GM23248 (cell line): ENCODE data around the gene HOXA5. TPM values are rescaled to one million over a fixed set of nuclear protein-coding genes. Genes with fewer than 3 reads are reported as not detected.
A peak's percentile ranks its signal among the peaks of the same experiment; 100 is the strongest.

ENCODE experiments used
- DNase-seq: peaks from one replicate; pipeline ENCODE4 v3.0.0-alpha.2; 2015
- H2AFZ ChIP-seq: fragments of 200-600 bp; sonication (generic); 2 replicates; pipeline ENCODE4 v1.6.1; 2016; ENCODE audit warnings: antibody characterized with exemption
- H3F3A ChIP-seq: fragments of 200-600 bp; sonication (generic); 2 replicates; pipeline ENCODE4 v1.6.1; 2016; ENCODE audit warnings: mild to moderate bottlenecking, antibody characterized with exemption, mixed run types; ENCODE audit not compliant: insufficient read depth
- H3K27ac ChIP-seq: fragments of 200-600 bp; sonication (generic); 2 replicates; pipeline ENCODE4 v1.5.1; 2016; ENCODE audit warnings: mild to moderate bottlenecking
- H3K27me3 ChIP-seq: fragments of 200-600 bp; sonication (generic); replicated peaks from 2 replicates; pipeline ENCODE4 v1.6.1; 2016; ENCODE audit warnings: mild to moderate bottlenecking; ENCODE audit not compliant: insufficient read depth
- H3K36me3 ChIP-seq: fragments of 200-600 bp; sonication (generic); 2 replicates; pipeline ENCODE4 v1.6.1; 2016; ENCODE audit warnings: low read depth, mild to moderate bottlenecking
- H3K4me1 ChIP-seq: fragments of 200-600 bp; sonication (generic); 2 replicates; pipeline ENCODE4 v1.6.1; 2016; ENCODE audit warnings: mild to moderate bottlenecking; ENCODE audit not compliant: insufficient read depth
- H3K4me2 ChIP-seq: fragments of 200-600 bp; sonication (generic); one replicate; pipeline ENCODE4 v1.6.1; 2016; ENCODE audit warnings: mild to moderate bottlenecking; ENCODE audit not compliant: unreplicated experiment
- H3K4me3 ChIP-seq: fragments of 200-600 bp; sonication (generic); 2 replicates; pipeline ENCODE4 v1.5.1; 2016; ENCODE audit warnings: mild to moderate bottlenecking
- H3K79me2 ChIP-seq: fragments of 200-600 bp; sonication (generic); 2 replicates; pipeline ENCODE4 v1.6.1; 2016; ENCODE audit warnings: mild to moderate bottlenecking; ENCODE audit not compliant: insufficient read depth
- H3K9ac ChIP-seq: fragments of 200-600 bp; sonication (generic); 2 replicates; pipeline ENCODE4 v1.6.1; 2016; ENCODE audit warnings: mild to moderate bottlenecking
- H3K9me2 ChIP-seq: fragments of 200-600 bp; sonication (generic); 2 replicates; pipeline ENCODE4 v1.6.1; 2016; ENCODE audit warnings: mixed run types, mild to moderate bottlenecking, moderate library complexity; ENCODE audit not compliant: insufficient read depth
- H3K9me3 ChIP-seq: fragments of 200-600 bp; sonication (generic); one replicate; pipeline ENCODE4 v1.6.1; 2017; ENCODE audit warnings: low read depth
- H4K20me1 ChIP-seq: fragments of 200-600 bp; sonication (generic); 2 replicates; pipeline ENCODE4 v1.6.0; 2016; ENCODE audit not compliant: insufficient read depth
- EZH2 ChIP-seq: fragments of 200-600 bp; sonication (generic); IDR thresholded peaks from 2 replicates; pipeline ENCODE4 v1.6.1; 2018; ENCODE audit warnings: antibody characterized with exemption, mild to moderate bottlenecking; ENCODE audit not compliant: insufficient read depth, poor library complexity, severe bottlenecking
- EZH2phosphoT487 ChIP-seq: fragments of 200-600 bp; sonication (generic); IDR thresholded peaks from 2 replicates; pipeline ENCODE4 v1.6.1; 2018; ENCODE audit warnings: antibody characterized with exemption, moderate library complexity, mild to moderate bottlenecking, low read depth; ENCODE audit not compliant: insufficient read depth
- WGBS, 2 experiments: methylation state at CpG; one replicate each; pipeline ENCODE4 v1.1.6; 2015 to 2017; ENCODE audit warnings: low lambda C conversion rate in 2 of 2, low coverage in 1 of 2; ENCODE audit errors: missing lambda C conversion rate in 2 of 2; 5-methylcytosine and 5-hydroxymethylcytosine counted together
- in situ Hi-C: fragments of 300-500 bp; cut with MboI; formaldehyde crosslinking; loops from 2 replicates; pipeline ENCODE4 v1.15.0; 2020
- polyA plus RNA-seq: library from polyadenylated mRNA; unstranded; fragments of >200 nt; fragmentation: Nextera tagmentation; extraction: Ambion mirVana; gene quantifications from 2 replicates; pipeline ENCODE4 v1.2.1, GENCODE V29; 2016
- total RNA-seq: library from RNA; depleted of rRNA; stranded (reverse); fragments of >200 nt; shearing (Covaris generic); gene quantifications from 2 replicates; pipeline ENCODE4 v1.2.3, GENCODE V29; 2014

HOXA5 gene
- total and polyA plus RNA-seq, 2 experiments from 2014 or later: 1.9 to 4.0 TPM

DNA sequence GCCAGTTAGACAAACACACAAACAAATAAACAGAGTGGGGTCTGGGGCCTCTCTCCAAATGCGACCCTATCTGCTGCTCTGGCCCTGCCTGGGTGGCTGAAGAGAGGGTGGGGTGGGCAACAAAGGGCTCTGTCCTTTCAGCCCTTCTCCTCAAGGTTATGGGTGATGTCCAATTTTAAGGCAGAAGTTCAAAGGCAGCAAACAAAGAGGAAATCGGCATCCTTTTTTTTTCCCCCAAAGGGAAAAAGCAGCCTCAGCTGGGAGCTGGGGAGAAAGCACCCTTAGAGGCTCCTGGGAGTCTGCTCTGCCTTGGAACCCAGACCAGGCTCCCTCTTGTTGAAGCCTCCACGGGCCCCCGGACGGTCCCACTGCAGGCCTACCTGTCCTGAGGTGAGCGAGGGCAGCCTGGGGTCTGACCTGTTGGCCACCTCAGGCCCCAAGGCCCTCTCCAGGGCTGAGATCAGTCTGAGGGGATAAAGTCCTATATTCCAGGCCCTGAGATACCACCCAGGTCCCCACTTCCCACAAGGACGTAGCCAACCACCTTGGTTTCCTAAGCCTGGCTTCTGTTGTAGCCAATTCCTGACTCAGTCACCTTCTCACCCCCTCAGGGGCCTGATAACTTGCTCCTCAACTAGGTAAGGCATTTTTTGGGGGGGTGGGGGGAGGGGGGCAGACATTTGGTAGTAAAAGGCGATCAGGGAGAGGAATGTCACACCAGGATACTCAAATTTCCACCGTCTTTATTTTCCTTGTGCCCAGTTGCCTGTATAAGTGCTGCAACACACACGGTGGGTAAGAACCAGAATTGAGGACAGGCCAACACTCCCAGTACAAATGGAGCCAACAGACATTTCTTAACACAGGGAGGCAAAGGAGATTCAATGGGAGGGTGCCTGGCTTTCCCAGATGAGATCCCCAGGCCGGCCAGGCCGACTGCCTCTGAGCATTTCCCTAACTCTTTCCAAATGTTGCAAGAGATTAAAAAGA lies 37.2 kb upstream of the HOXA5 start:
- peaks cover 50% of the 10 kb centered on the region for H3K4me1 ChIP-seq
- peaks cover 80% of the 10 kb centered on the region for H3K79me2 ChIP-seq
- H3K36me3 ChIP-seq: no peaks in the 10 kb centered on the region
- H4K20me1 ChIP-seq: no peaks in the 10 kb centered on the region
- H3K9me3 ChIP-seq: no peaks in the 10 kb centered on the region
- no peaks in the 10 kb centered on the region for H3K27me3 ChIP-seq
- H3K4me3 ChIP-seq: peak overlapping the region; percentile 83
- peak; percentile 49 for DNase-seq
- TF ChIP-seq EZH2phosphoT487 (no peak), EZH2 (no peak)
- H3K9me2 ChIP-seq: no peaks in the 10 kb centered on the region
- H3F3A ChIP-seq: no peaks in the 10 kb centered on the region
- H3K4me2 ChIP-seq: peak overlapping the region; percentile 100
- H3K9ac ChIP-seq: peak overlapping the region; percentile 98
- in situ Hi-C loops: no loop called here
- H2AFZ ChIP-seq: peak overlapping the region; percentile 83
- 35 to 57% methylated on average over 8 to 12 of the region's 12 CpGs for WGBS, 2 experiments
- peak overlapping the region; percentile 99 for H3K27ac ChIP-seq

DNA sequence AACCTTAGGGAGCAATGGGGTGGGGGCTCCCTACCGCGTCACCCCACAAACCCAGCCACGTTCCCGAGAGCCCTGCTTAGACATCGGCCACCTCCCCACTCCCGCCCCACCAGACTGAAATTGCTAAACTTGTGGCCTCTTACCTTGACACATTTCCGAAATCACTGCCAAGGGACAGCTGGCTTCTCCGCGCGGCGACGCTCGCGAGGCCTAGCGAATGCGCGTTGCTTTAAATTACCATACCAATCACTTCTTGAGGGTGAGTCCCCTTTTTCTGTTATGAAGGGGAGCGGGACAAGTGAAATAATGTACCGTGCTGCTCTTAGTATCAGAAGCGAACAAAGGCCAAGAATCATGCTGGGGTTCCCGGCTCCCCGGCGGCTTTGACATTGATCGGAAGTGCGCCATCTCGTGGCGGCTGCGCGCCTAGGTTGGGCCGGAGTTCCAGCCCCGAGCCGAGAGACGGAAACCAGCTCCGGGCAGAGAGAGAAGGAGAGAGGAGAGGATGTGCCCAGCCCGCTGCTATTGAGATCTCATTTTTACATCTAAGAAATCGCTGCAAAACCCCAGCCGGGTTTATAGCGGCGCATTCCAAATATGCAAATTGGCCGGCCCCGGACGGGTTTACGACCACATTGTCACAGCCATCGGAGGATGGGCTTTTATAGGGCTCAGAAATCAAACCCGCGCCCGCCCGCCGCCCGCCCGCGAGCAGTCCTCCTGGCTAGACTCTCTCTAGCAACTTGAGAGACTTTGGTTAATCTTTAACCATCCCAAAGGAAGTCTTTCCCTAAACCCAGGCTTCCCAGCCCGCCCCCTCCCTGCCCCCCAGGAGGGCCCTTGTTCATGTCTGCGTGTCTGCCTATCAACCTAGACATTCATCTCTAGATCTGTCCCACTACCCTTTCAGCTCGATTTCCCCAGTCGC lies 36.3 kb upstream of the HOXA5 start:
- Histone ChIP-seq H3K27ac (peak overlapping the region; percentile 99), H2AFZ (peak overlapping the region; percentile 83), H3K9me3 (no peaks in the 10 kb centered on the region), H3F3A (no peaks in the 10 kb centered on the region), H4K20me1 (no peaks in the 10 kb centered on the region), H3K4me3 (peak overlapping the region; percentile 83), H3K9me2 (no peaks in the 10 kb centered on the region), H3K27me3 (no peaks in the 10 kb centered on the region), H3K36me3 (no peaks in the 10 kb centered on the region), H3K79me2 (peaks cover 90% of the 10 kb centered on the region), H3K4me2 (peak overlapping the region; percentile 100), H3K9ac (peak overlapping the region; percentile 98), H3K4me1 (peaks cover 58% of the 10 kb centered on the region)
- peak; percentile 94 for DNase-seq
- WGBS, 2 experiments: 1 to 2% methylated on average over 54 to 56 of the region's 56 CpGs
- in situ Hi-C loops: loop anchor here (10.0 kb wide), 1 partner anchor 1325 kb away; no protein-coding TSS in a partner anchor
- TF ChIP-seq EZH2 (no peak), EZH2phosphoT487 (no peak)

- in situ Hi-C loops: loop anchor here (10.0 kb wide), 1 partner anchor 1324 kb away; no protein-coding TSS in a partner anchor
- Histone ChIP-seq H3K9me2 (no peaks in the 10 kb centered on the region), H3K4me2 (peak overlapping the region; percentile 100), H3K36me3 (no peaks in the 10 kb centered on the region), H3K27ac (peak overlapping the region; percentile 99), H3F3A (no peaks in the 10 kb centered on the region), H3K27me3 (no peaks in the 10 kb centered on the region), H3K79me2 (peaks cover 95% of the 10 kb centered on the region), H3K9me3 (no peaks in the 10 kb centered on the region), H3K4me3 (peak overlapping the region; percentile 83), H3K4me1 (peaks cover 60% of the 10 kb centered on the region), H2AFZ (peak overlapping the region; percentile 83), H4K20me1 (no peaks in the 10 kb centered on the region), H3K9ac (peak overlapping the region; percentile 98)
- peak; percentile 57 for DNase-seq
- no peak for TF ChIP-seq EZH2phosphoT487
- no peak for TF ChIP-seq EZH2
- 0 to 1% methylated on average over 14 of the region's 14 CpGs for WGBS, 2 experiments
Measured at GRCh38 chr7:27179030-27179429, 35.5 kb upstream of the HOXA5 start.

DNA sequence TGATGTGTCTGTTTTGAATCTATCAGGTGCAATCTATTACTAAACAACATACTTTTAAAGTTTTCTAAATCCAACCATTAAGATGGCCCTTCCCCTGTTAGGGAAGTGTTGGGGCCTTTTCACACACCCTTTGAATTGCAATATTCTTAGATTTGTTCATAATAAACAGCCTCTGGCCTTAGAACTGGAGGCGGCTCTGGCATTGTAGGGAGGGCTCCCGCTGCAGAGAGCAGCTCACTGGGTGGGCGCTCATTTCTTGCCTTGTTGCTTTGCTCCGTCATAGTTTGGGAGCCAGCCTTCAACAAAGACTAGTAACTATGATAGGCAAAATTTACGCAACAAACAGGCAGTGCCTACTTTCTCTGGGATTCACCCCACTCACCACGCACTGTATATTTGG lies 34.9 kb upstream of the HOXA5 start:
- Histone ChIP-seq H3K9ac (peak overlapping the region; percentile 98), H3K27ac (peak overlapping the region; percentile 99), H3K79me2 (peaks cover 95% of the 10 kb centered on the region), H3K36me3 (no peaks in the 10 kb centered on the region), H3K9me2 (no peaks in the 10 kb centered on the region), H3K4me1 (peaks cover 60% of the 10 kb centered on the region), H3K4me3 (peak overlapping the region; percentile 83), H3K4me2 (peak overlapping the region; percentile 100), H3K27me3 (no peaks in the 10 kb centered on the region), H4K20me1 (no peaks in the 10 kb centered on the region), H2AFZ (peak overlapping the region; percentile 83), H3K9me3 (no peaks in the 10 kb centered on the region), H3F3A (no peaks in the 10 kb centered on the region)
- TF ChIP-seq EZH2: no peak
- TF ChIP-seq EZH2phosphoT487: no peak
- in situ Hi-C loops: loop anchor here (10.0 kb wide), 1 partner anchor 1324 kb away; no protein-coding TSS in a partner anchor
- DNase-seq: peak; percentile 95
- 1% methylated on average over 6 of the region's 6 CpGs for WGBS, 2 experiments
